Uterus (tissue), 4 donors: Measurements from ENCODE around the gene PGAM5. TPM values are rescaled to one million over a fixed set of nuclear protein-coding genes. Genes with fewer than 3 reads are reported as not detected.

Source experiments
- DNase-seq, 2 donors: peaks; one replicate each; pipeline ENCODE4 v3.0.0-alpha.2; 2019 to 2020
- H3K27ac ChIP-seq, 2 donors: fragments of 200-600 bp; sonication (generic); 1 replicate in 1 of 2; 2 replicates in 1 of 2; pipeline ENCODE4 v1.5.1; 2016 to 2018
- H3K27me3 ChIP-seq, 2 donors: fragments of 200-600 bp; sonication (generic); one replicate each; pipeline ENCODE4 v1.5.1; 2018 to 2019; ENCODE audit warnings: control low read depth in 1 of 2
- H3K36me3 ChIP-seq, 2 donors: fragments of 200-600 bp; sonication (generic); one replicate each; pipeline ENCODE4 v1.5.1; 2019; ENCODE audit warnings: control low read depth in 1 of 2
- H3K4me1 ChIP-seq, 2 donors: fragments of 200-600 bp; sonication (generic); one replicate each; pipeline ENCODE4 v1.5.1; 2018 to 2019; ENCODE audit warnings: control low read depth in 1 of 2
- H3K4me3 ChIP-seq, 2 donors: fragments of 200-600 bp; sonication (generic); 1 replicate in 1 of 2; 2 replicates in 1 of 2; pipeline ENCODE4 v1.5.1; 2018 to 2019; ENCODE audit warnings: mild to moderate bottlenecking in 1 of 2
- H3K9me3 ChIP-seq, 2 donors: fragments of 200-600 bp; sonication (generic); one replicate each; pipeline ENCODE4 v1.5.1; 2019; ENCODE audit warnings: control low read depth in 1 of 2
- POLR2A ChIP-seq, 2 donors: fragments of 450-650 bp; IDR thresholded peaks; one replicate each; pipeline ENCODE4 v1.6.1; 2016; ENCODE audit warnings: antibody characterized with exemption in 2 of 2, mild to moderate bottlenecking in 1 of 2, moderate library complexity in 1 of 2
- intact Hi-C: fragments of 100-400 bp; cut with DNase I; formaldehyde crosslinking; loops from one replicate; pipeline ENCODE4 v1.15.1; 2023; ENCODE audit warnings: low total_unique reads
- total RNA-seq, 4 donors: library from RNA; depleted of rRNA in 3 of 4; stranded (reverse); fragments of >200 nt in 3 of 4; gene quantifications; one replicate each; pipeline versions ENCODE4 v1.1.0 to v1.2.4, GENCODE V29; 2014 to 2023
- TF ChIP-seq, protein P1 (sequence below), 4 experiments: fragments of 200-600 bp in 2 of 4; fragments of 450-650 bp in 2 of 4; sonication (generic) in 2 of 4; IDR thresholded peaks; one replicate each; pipeline ENCODE4 v1.5.1; 2016 to 2019; ENCODE audit warnings: antibody characterized with exemption in 4 of 4, mild to moderate bottlenecking in 2 of 4, moderate library complexity in 1 of 4
- donor health status: DM: yes; HTN: yes; CAD: no.

The PGAM5 gene
- total RNA-seq, 4 donors from 2014 or later: 5.0 to 30.8 (median 19.4) TPM

DNA sequence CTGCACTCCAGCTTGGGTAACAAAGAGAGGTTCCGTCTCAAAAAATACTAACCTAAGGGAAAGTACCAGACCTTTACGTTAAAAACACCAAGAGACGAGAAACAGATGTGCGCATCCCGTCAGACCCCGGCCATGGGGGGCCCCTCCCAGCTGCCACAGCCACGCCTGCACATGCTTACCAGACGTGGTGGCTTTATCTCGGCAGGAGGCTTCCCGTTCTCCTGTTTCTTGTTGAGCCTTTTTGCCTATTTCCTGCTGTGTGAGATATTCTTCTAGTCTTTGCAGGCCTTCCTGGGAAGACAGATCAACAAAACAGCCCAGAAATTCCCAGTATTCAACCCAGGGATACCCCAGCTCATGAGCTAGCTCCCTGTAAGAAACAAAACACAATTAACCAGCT is 23.6 kb downstream of the PGAM5 start:
- H3K27ac ChIP-seq: no peak overlapping the region
- no peak overlapping the region for H3K4me3 ChIP-seq
- H3K4me1 ChIP-seq: no peaks in the 10 kb centered on the region
- no peaks in the 10 kb centered on the region for H3K36me3 ChIP-seq
- H3K27me3 ChIP-seq: no peaks in the 10 kb centered on the region
- intact Hi-C loops: no loop called here
- no peak for DNase-seq
- no peaks in the 10 kb centered on the region for H3K9me3 ChIP-seq
- no peak for TF ChIP-seq POLR2A (IDR thresholded peaks at IDR 0.05)
- TF ChIP-seq, protein P1, sequence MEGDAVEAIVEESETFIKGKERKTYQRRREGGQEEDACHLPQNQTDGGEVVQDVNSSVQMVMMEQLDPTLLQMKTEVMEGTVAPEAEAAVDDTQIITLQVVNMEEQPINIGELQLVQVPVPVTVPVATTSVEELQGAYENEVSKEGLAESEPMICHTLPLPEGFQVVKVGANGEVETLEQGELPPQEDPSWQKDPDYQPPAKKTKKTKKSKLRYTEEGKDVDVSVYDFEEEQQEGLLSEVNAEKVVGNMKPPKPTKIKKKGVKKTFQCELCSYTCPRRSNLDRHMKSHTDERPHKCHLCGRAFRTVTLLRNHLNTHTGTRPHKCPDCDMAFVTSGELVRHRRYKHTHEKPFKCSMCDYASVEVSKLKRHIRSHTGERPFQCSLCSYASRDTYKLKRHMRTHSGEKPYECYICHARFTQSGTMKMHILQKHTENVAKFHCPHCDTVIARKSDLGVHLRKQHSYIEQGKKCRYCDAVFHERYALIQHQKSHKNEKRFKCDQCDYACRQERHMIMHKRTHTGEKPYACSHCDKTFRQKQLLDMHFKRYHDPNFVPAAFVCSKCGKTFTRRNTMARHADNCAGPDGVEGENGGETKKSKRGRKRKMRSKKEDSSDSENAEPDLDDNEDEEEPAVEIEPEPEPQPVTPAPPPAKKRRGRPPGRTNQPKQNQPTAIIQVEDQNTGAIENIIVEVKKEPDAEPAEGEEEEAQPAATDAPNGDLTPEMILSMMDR (IDR thresholded peaks at IDR 0.05): no peak

DNA sequence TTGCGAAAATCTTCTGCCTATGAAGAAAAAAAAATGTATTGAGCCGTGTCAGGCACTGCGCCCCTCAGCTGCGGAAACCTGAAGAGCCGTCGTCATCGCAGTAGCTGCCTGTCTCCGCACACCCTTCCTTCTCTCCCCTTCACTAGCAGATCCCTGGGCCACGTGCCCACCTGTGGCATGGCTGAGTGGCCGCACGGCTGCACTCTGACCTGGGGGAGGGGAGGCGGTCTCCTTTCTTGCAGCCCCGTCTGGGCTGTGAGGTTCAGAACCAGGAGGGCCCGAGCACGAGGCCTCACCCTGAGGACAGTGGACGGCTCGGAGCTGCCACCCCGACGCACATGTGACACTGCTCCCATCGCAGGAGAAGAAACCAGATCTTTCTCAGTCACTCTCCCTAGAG is 24.9 kb downstream of the PGAM5 start:
- Histone ChIP-seq H3K36me3 (no peaks in the 10 kb centered on the region), H3K27ac (no peak overlapping the region), H3K4me3 (no peak overlapping the region), H3K9me3 (no peaks in the 10 kb centered on the region), H3K4me1 (no peaks in the 10 kb centered on the region), H3K27me3 (no peaks in the 10 kb centered on the region)
- TF ChIP-seq POLR2A (IDR thresholded peaks at IDR 0.05): no peak
- TF ChIP-seq, protein P1 (IDR thresholded peaks at IDR 0.05): no peak
- intact Hi-C loops: no loop called here
- no peak for DNase-seq

DNA sequence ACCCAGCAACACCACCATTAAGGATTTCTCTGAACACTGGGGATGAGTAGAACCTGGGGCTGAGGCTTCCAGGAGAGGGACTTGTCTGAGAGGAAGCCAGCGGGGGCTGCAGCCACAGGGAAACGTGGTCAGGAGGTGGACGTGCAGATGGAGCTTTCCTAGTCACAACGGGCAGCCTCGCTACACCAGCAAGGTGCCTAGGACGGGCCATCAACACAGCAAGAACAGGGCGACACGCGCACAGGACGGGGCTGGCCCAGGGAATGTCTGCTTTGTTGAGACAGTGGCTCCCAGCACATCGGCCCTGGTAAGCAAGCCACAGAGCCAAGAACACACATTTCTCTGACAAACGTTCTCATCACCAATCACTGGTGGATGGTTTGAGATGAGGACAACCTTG is 25.7 kb downstream of the PGAM5 start:
- Histone ChIP-seq H3K4me3 (no peak overlapping the region), H3K36me3 (no peaks in the 10 kb centered on the region)
- intact Hi-C loops: no loop called here

DNA sequence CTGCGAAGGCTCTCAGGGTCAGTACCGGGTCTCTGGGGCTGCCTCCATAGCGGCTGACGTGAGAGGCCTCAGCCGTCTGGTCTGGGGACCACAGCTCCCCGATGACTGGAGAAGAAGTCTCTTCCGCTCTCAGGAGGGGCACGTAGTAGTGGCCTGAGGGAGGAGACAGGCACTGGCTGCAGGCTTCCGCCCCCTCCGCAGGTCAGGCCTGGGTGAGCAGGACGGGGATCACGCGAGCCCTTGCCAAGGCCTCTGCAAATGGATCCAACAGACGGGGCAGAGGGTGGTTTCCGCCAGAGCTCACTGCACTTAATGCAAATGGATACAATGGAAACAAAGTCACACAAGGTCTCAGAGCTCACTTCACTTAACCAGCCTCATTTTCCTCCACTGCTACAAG is 26.3 kb downstream of the PGAM5 start:
- no peaks in the 10 kb centered on the region for H3K4me1 ChIP-seq
- H3K4me3 ChIP-seq: no peak overlapping the region
- no peak for DNase-seq
- no peaks in the 10 kb centered on the region for H3K9me3 ChIP-seq
- intact Hi-C loops: no loop called here
- no peak overlapping the region for H3K27ac ChIP-seq
- TF ChIP-seq, protein P1 (IDR thresholded peaks at IDR 0.05): no peak
- no peak for TF ChIP-seq POLR2A (IDR thresholded peaks at IDR 0.05)
- H3K27me3 ChIP-seq: no peaks in the 10 kb centered on the region
- no peaks in the 10 kb centered on the region for H3K36me3 ChIP-seq

More for the DNA sequence above, 25.7 kb downstream of the PGAM5 start:
- Histone ChIP-seq H3K27me3 (no peaks in the 10 kb centered on the region), H3K4me1 (no peaks in the 10 kb centered on the region), H3K9me3 (no peaks in the 10 kb centered on the region), H3K27ac (no peak overlapping the region)
- TF ChIP-seq, protein P1 (IDR thresholded peaks at IDR 0.05): no peak
- TF ChIP-seq POLR2A (IDR thresholded peaks at IDR 0.05): no peak
- DNase-seq: no peak

DNA sequence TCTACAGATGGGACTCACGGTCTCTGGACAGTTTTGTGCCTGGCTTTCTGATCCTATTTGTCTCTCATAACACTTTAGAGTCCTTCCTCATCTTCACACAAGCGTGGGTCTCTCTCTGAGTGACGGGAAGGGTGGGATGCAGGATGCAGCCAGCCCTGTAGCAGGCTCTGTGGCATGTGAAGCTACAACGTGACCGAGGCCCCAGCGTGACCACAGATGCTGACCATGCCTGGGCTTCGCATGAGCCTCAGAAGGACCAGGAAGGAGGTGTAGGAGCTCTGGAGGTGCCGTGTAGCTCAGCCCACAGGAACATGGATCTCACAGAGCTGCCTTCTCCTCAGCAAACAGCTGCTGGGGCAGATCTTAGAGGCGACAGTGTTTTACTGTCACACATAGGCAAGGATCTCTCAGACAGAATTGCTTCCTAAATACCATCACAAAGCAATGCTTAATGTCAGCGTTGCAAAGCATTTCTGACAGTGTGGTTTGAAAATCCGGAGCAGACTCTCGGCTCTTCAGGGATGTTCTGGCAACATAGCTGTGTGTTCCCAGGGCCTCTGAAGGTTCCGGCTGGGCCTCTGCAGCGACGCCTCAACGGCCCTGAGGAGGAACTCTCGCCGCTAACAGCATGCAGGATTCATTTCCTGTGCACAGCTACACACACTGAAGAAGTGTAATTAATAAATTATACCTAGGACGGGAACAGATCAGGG is 29.1 kb downstream of the PGAM5 start:
- no peak for DNase-seq
- TF ChIP-seq, protein P1 (IDR thresholded peaks at IDR 0.05): no peak
- TF ChIP-seq POLR2A (IDR thresholded peaks at IDR 0.05): no peak
- H3K27ac ChIP-seq: no peak overlapping the region
- intact Hi-C loops: no loop called here
- H3K36me3 ChIP-seq: no peaks in the 10 kb centered on the region
- H3K9me3 ChIP-seq: no peaks in the 10 kb centered on the region
- H3K27me3 ChIP-seq: no peaks in the 10 kb centered on the region
- H3K4me1 ChIP-seq: no peaks in the 10 kb centered on the region
- no peak overlapping the region for H3K4me3 ChIP-seq
